H1 (cell line): ENCODE data around the gene STK33. TPM values are rescaled to one million over a fixed set of nuclear protein-coding genes. Genes with fewer than 3 reads are reported as not detected.

Source experiments
- CTCF ChIA-PET: fragments of 300-600 bp; sonication (Branson Sonifier 250); formaldehyde crosslinking; loops from one replicate; lab custom pipeline; 2021; ENCODE audit not compliant: partially characterized antibody; lab: Charles Lee
- POLR2A ChIA-PET: fragments of 300-600 bp; sonication (Branson Sonifier 250); formaldehyde crosslinking; loops from one replicate; lab custom pipeline; 2021; ENCODE audit warnings: inconsistent platforms; ENCODE audit not compliant: partially characterized antibody; lab: Charles Lee
- DNase-seq, 2 experiments: peaks; one replicate each; pipeline versions ENCODE4 v3.0.0 to v3.0.0-alpha.2; 2010 to 2022; ENCODE audit warnings: low spot score in 2 of 2, low read depth in 1 of 2, mixed read lengths in 1 of 2
- FAIRE-seq: peaks from 2 replicates; lab custom pipeline; 2011; peaks lifted over from hg19 to GRCh38; lab: Jason Lieb, UNC
- H2AFZ ChIP-seq: 2 replicates; pipeline ENCODE4 v1.8.1; 2012; ENCODE audit warnings: low read length, inconsistent platforms
- H2AK5ac ChIP-seq: 2 replicates; pipeline ENCODE4 v1.6.1; 2013; ENCODE audit warnings: low read depth, low read length
- H2BK120ac ChIP-seq: replicated peaks from 2 replicates; pipeline ENCODE3; 2013; ENCODE audit warnings: low read depth, low read length, inconsistent platforms
- H2BK12ac ChIP-seq: 2 replicates; pipeline ENCODE4 v1.6.1; 2013; ENCODE audit warnings: low read depth, low read length
- H2BK15ac ChIP-seq: 2 replicates; pipeline ENCODE4 v1.6.1; 2013; ENCODE audit warnings: low read length
- H2BK20ac ChIP-seq: 2 replicates; pipeline ENCODE4 v1.6.1; 2013; ENCODE audit warnings: low read length
- H2BK5ac ChIP-seq: 2 replicates; pipeline ENCODE4 v1.6.1; 2013; ENCODE audit warnings: low read depth, low read length
- H3K14ac ChIP-seq: 2 replicates; pipeline ENCODE4 v1.6.1; 2013; ENCODE audit warnings: inconsistent platforms; ENCODE audit not compliant: insufficient read length
- H3K18ac ChIP-seq: 2 replicates; pipeline ENCODE4 v1.6.1; 2013; ENCODE audit warnings: low read length; ENCODE audit errors: extremely low read depth
- H3K23ac ChIP-seq: 2 replicates; pipeline ENCODE4 v1.6.1; 2013; ENCODE audit warnings: inconsistent platforms; ENCODE audit not compliant: insufficient read length
- H3K23me2 ChIP-seq: 2 replicates; pipeline ENCODE4 v1.6.1; 2013; ENCODE audit warnings: low read depth, low read length
- H3K27ac ChIP-seq: 2 replicates; pipeline ENCODE4 v1.6.1; 2011; ENCODE audit warnings: low read depth, low read length, inconsistent platforms
- H3K27me3 ChIP-seq, 4 experiments: replicated peaks in 1 of 4; 1 replicate in 1 of 4; 2 replicates in 3 of 4; pipeline versions ENCODE4 v1.6.1 to v1.8.1; 2011 to 2013; ENCODE audit warnings: low read length in 3 of 4, mild to moderate bottlenecking in 3 of 4, inconsistent platforms in 2 of 4, mixed read lengths in 2 of 4, moderate library complexity in 1 of 4; ENCODE audit not compliant: control insufficient read depth in 3 of 4, insufficient read depth in 3 of 4; ENCODE audit errors: extremely low read depth in 1 of 4
- H3K36me3 ChIP-seq, 4 experiments: 2 replicates each; pipeline versions ENCODE4 v1.6.1 to v1.8.1; 2011 to 2013; ENCODE audit warnings: mild to moderate bottlenecking in 4 of 4, low read length in 3 of 4, moderate library complexity in 2 of 4, control low read depth in 1 of 4, inconsistent platforms in 1 of 4; ENCODE audit not compliant: insufficient read depth in 4 of 4, control insufficient read depth in 2 of 4
- H3K4ac ChIP-seq: replicated peaks from 2 replicates; pipeline ENCODE3; 2013; ENCODE audit warnings: low read length, low read depth, mixed read lengths, inconsistent platforms; ENCODE audit not compliant: insufficient read length
- H3K4me1 ChIP-seq, 4 experiments: replicated peaks in 1 of 4; 1 replicate in 1 of 4; 2 replicates in 3 of 4; pipeline versions ENCODE4 v1.6.1 to v1.8.1; 2011 to 2013; ENCODE audit warnings: low read length in 3 of 4, inconsistent platforms in 2 of 4, mixed read lengths in 1 of 4; ENCODE audit not compliant: insufficient read depth in 4 of 4, control insufficient read depth in 3 of 4
- H3K4me2 ChIP-seq, 2 experiments: 2 replicates each; pipeline versions ENCODE4 v1.6.1 to v1.8.1; 2011 to 2013; ENCODE audit warnings: low read depth in 2 of 2, low read length in 2 of 2, control low read depth in 1 of 2, inconsistent platforms in 1 of 2, mild to moderate bottlenecking in 1 of 2; ENCODE audit not compliant: insufficient read depth in 1 of 2
- H3K4me3 ChIP-seq, 4 experiments: fragments of 200-600, 300-600 bp in 1 of 4; sonication (generic), shearing (Covaris generic), sonication (Bioruptor Twin) in 1 of 4; 2 replicates each; pipeline versions ENCODE4 v1.5.1 to v1.8.1; 2011 to 2016; ENCODE audit warnings: low read length in 4 of 4, low read depth in 3 of 4, control low read depth in 2 of 4, inconsistent platforms in 2 of 4, mild to moderate bottlenecking in 2 of 4, mixed read lengths in 1 of 4, moderate library complexity in 1 of 4; ENCODE audit not compliant: insufficient read depth in 2 of 4; ENCODE audit errors: extremely low read depth in 1 of 4
- H3K56ac ChIP-seq: replicated peaks from 2 replicates; pipeline ENCODE3; 2013; ENCODE audit warnings: low read depth, mild to moderate bottlenecking, mixed read lengths, low read length, inconsistent platforms; ENCODE audit not compliant: insufficient read length
- H3K79me1 ChIP-seq: 2 replicates; pipeline ENCODE4 v1.6.1; 2013; ENCODE audit warnings: low read depth, low read length, control low read depth
- H3K79me2 ChIP-seq, 2 experiments: 2 replicates each; pipeline versions ENCODE4 v1.6.1 to v1.8.1; 2012 to 2013; ENCODE audit warnings: low read length in 2 of 2, mild to moderate bottlenecking in 2 of 2, inconsistent platforms in 1 of 2; ENCODE audit not compliant: insufficient read depth in 2 of 2, control insufficient read depth in 1 of 2
- H3K9ac ChIP-seq, 4 experiments: replicated peaks in 1 of 4; 1 replicate in 1 of 4; 2 replicates in 3 of 4; pipeline versions ENCODE4 v1.6.1 to v1.8.1; 2011 to 2013; ENCODE audit warnings: low read depth in 3 of 4, low read length in 3 of 4, control low read depth in 2 of 4, mild to moderate bottlenecking in 2 of 4, moderate library complexity in 2 of 4, inconsistent platforms in 1 of 4; ENCODE audit errors: extremely low read depth in 1 of 4
- H3K9me3 ChIP-seq, 2 experiments: 2 replicates each; pipeline versions ENCODE4 v1.6.1 to v1.8.1; 2012 to 2013; ENCODE audit warnings: mild to moderate bottlenecking in 2 of 2, moderate library complexity in 2 of 2, control low read depth in 1 of 2, inconsistent platforms in 1 of 2, low read depth in 1 of 2, low read length in 1 of 2, mixed read lengths in 1 of 2; ENCODE audit not compliant: insufficient read depth in 2 of 2
- H4K20me1 ChIP-seq, 2 experiments: replicated peaks in 1 of 2; 2 replicates each; pipeline versions ENCODE3 to v1.8.1; 2011 to 2013; ENCODE audit warnings: inconsistent platforms in 2 of 2, low read length in 2 of 2, mild to moderate bottlenecking in 1 of 2; ENCODE audit not compliant: insufficient read depth in 2 of 2, control insufficient read depth in 1 of 2
- H4K5ac ChIP-seq: 2 replicates; pipeline ENCODE4 v1.6.1; 2013; ENCODE audit warnings: low read length, low read depth, mixed read lengths, inconsistent platforms; ENCODE audit not compliant: insufficient read length
- H4K8ac ChIP-seq: 2 replicates; pipeline ENCODE4 v1.8.0; 2013; ENCODE audit warnings: mild to moderate bottlenecking, moderate library complexity, low read length, inconsistent platforms; ENCODE audit not compliant: insufficient read depth; ENCODE audit errors: extremely low read depth
- H4K91ac ChIP-seq: replicated peaks from 2 replicates; pipeline ENCODE3; 2013; ENCODE audit warnings: low read length, mixed read lengths, inconsistent platforms; ENCODE audit not compliant: insufficient read length
- ATF3 ChIP-seq: IDR thresholded peaks from 2 replicates; pipeline ENCODE4 v1.6.1; 2011; ENCODE audit warnings: low read depth, mild to moderate bottlenecking, low read length; ENCODE audit not compliant: insufficient read depth
- BACH1 ChIP-seq: IDR thresholded peaks from 2 replicates; pipeline ENCODE4 v1.6.1; 2012; ENCODE audit warnings: low read length, improper control_type of control experiment
- HDAC6 ChIP-seq: IDR thresholded peaks from one replicate; pipeline ENCODE4 v1.7.1; 2012; ENCODE audit warnings: low read depth, mild to moderate bottlenecking, inconsistent platforms, low read length, moderate library complexity
- POU5F1 ChIP-seq: IDR thresholded peaks from 2 replicates; pipeline ENCODE4 v1.6.1; 2011; ENCODE audit warnings: low read depth, mild to moderate bottlenecking, low read length, moderate library complexity
- RBBP5 ChIP-seq: IDR thresholded peaks from 2 replicates; pipeline ENCODE4 v1.7.1; 2012; ENCODE audit warnings: low read depth, mild to moderate bottlenecking, inconsistent platforms, low read length, moderate library complexity, borderline replicate concordance
- RXRA ChIP-seq: IDR thresholded peaks from 2 replicates; pipeline ENCODE4 v1.6.1; 2011; ENCODE audit warnings: low read depth, mild to moderate bottlenecking, low read length, moderate library complexity; ENCODE audit not compliant: insufficient read depth
- SP2 ChIP-seq: IDR thresholded peaks from 2 replicates; pipeline ENCODE4 v1.6.1; 2012; ENCODE audit warnings: mild to moderate bottlenecking, low read length, inconsistent platforms
- WGBS, 2 experiments: shearing (Covaris generic) in 1 of 2; methylation state at CpG; one replicate each; pipeline versions ENCODE4 v1.1.6 to v1.1.7; 2013 to 2015; ENCODE audit warnings: low lambda C conversion rate in 2 of 2, mixed read lengths in 2 of 2, inconsistent platforms in 1 of 2, low coverage in 1 of 2, missing lambda C conversion rate in 1 of 2; ENCODE audit not compliant: insufficient replicate concordance in 2 of 2, insufficient coverage in 1 of 2, insufficient read length in 1 of 2; ENCODE audit errors: extremely low coverage in 1 of 2, missing lambda C conversion rate in 1 of 2; 5-methylcytosine and 5-hydroxymethylcytosine counted together
- polyA plus RNA-seq, 7 experiments: library from polyadenylated mRNA; depleted of rRNA in 3 of 7; stranded (reverse) in 5 of 7; unstranded in 2 of 7; fragments of >200 nt in 5 of 7; fragments of 200-250 nt in 2 of 7; gene quantifications; 1 replicate in 5 of 7; 2 replicates in 1 of 7; 4 replicates in 1 of 7; pipeline versions ENCODE4 v1.2.1 to v1.2.3, GENCODE V29; 2011 to 2013; ENCODE audit warnings: missing spikeins in 2 of 7, mixed read lengths in 2 of 7
- total RNA-seq: library from RNA; stranded (reverse); fragmentation: NEBNext Ultra II Directional; extraction: Animal tissue kit (Norgen Biotek cat#: 25700); gene quantifications from 2 replicates; pipeline ENCODE4 v1.2.1, GENCODE V29; 2021

STK33 gene
- total and polyA plus RNA-seq, 2 of the 8 experiments (the other 6 are each of a cell fraction or from before 2014, with no cell fraction given), result 8.8 to 25.1 TPM

GRCh38 chr11:8545698-8546366 is 48.2 kb downstream of the STK33 start:
- H3K27me3 ChIP-seq, result no peaks in the 10 kb centered on the region
- H3K14ac ChIP-seq, result no peak overlapping the region
- H3K4me3 ChIP-seq, result no peak overlapping the region
- H3K23ac ChIP-seq, result no peak overlapping the region
- no peaks in the 10 kb centered on the region for H3K79me2 ChIP-seq
- H2AFZ ChIP-seq, result no peak overlapping the region
- H4K91ac ChIP-seq, result no peak overlapping the region
- H3K4me2 ChIP-seq, result no peak overlapping the region
- 73% methylated on average over 4 of the region's 4 CpGs; no CpG with 5 or more reads in 1 of the 2 experiments for WGBS, 2 experiments
- H3K56ac ChIP-seq, result no peak overlapping the region
- no peak overlapping the region for H2AK5ac ChIP-seq
- no peak overlapping the region for H3K18ac ChIP-seq
- no peak overlapping the region for H4K5ac ChIP-seq
- no peaks in the 10 kb centered on the region for H3K36me3 ChIP-seq
- no peak overlapping the region for H2BK20ac ChIP-seq
- no peak overlapping the region for H2BK120ac ChIP-seq
- peaks cover 2% of the 10 kb centered on the region; the same call in 1 of the 2 replicates for H3K79me1 ChIP-seq
- FAIRE-seq, result no peak
- H2BK15ac ChIP-seq, result no peak overlapping the region
- H3K4me1 ChIP-seq, result no peaks in the 10 kb centered on the region
- CTCF ChIA-PET, result interaction anchor here (0.7 to 1.0 kb wide), 2 partner anchors 21 to 51 kb away, joined by 3 read pairs; no protein-coding TSS in a partner anchor
- DNase-seq, result no peak
- H3K23me2 ChIP-seq, result no peaks in the 10 kb centered on the region
- H2BK12ac ChIP-seq, result no peak overlapping the region
- no peaks in the 10 kb centered on the region for H3K9me3 ChIP-seq
- no peak overlapping the region for H4K8ac ChIP-seq
- POLR2A ChIA-PET, result no interaction called here
- H2BK5ac ChIP-seq, result no peak overlapping the region
- no peak overlapping the region for H3K4ac ChIP-seq
- H3K27ac ChIP-seq, result no peak overlapping the region
- H3K9ac ChIP-seq, result no peak overlapping the region; a peak in 2 of 7 replicates
- no peak for TF ChIP-seq ATF3
- no peak for TF ChIP-seq BACH1
- no peak for TF ChIP-seq RXRA
- TF ChIP-seq POU5F1, result no peak
- no peak for TF ChIP-seq HDAC6
- no peak for TF ChIP-seq SP2
- no peak for TF ChIP-seq RBBP5
- H4K20me1 ChIP-seq, result no peaks in the 10 kb centered on the region
